AG09309 (cell line): ENCODE measurements around the gene AZU1.

Experiments
- DNase-seq: peaks from one replicate; pipeline ENCODE4 v3.0.0-alpha.2; 2010; ENCODE audit warnings: low read depth
- H3K4me3 ChIP-seq: 2 replicates; pipeline ENCODE4 v1.5.1; 2011; ENCODE audit warnings: mild to moderate bottlenecking, low read depth, low read length, moderate library complexity; ENCODE audit not compliant: control insufficient read depth
- CTCF ChIP-seq: IDR thresholded peaks from 2 replicates; pipeline ENCODE4 v1.5.1; 2011; ENCODE audit warnings: mild to moderate bottlenecking, low read depth, low read length, inconsistent platforms; ENCODE audit not compliant: insufficient read depth, control insufficient read depth; ENCODE audit errors: missing control alignments

AZU1 gene

DNA sequence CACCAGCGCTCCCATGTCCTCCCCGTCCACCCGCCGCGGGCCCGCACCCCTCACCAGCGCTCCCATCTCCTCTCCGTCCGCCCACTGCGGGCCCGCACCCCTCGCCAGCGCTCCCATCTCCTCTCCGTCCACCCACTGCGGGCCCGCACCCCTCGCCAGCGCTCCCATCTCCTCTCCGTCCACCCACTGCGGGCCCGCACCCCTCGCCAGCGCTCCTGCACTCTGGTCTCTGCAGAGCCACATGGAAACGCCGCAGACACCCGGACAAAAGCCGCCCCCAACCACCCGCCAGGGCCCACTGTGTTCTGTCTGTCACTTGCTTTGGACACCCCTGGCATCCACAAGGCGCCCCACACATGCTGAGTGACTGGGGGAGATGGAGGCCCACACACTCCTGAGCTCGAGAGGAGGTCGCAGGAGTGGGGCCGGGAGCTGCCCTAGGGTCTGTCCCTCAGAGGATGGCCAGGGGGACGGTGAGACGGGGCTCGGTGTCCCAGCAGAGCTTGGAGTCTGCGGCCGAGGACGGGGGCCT lies 39.2 kb downstream of the AZU1 start:
- no peak overlapping the region for H3K4me3 ChIP-seq
- no peak for TF ChIP-seq CTCF
- no peak for DNase-seq

DNA sequence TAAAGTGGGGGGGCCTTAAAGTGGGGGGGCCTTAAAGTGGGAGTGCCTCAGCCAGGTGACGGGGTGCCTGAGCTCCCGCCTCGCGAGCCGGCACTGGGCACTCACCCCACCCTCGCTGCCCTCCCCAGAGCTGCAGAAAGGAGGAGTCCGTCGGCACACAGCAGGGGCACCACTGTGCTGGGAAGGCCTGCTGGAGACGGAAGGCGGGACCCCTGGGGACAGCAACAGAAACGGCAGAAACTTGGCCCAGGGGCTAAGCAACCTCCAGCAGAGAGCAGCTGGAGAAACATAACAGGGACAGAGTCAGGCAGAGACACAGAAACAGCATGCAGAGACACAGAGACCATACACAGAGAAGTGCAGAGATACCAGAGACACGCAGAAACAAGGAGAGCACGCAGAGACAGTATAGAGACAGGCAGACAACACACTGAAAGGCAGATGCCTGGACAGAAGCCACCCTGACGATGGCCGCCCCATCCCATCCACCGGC lies 39.7 kb downstream of the AZU1 start:
- DNase-seq = no peak
- no peak overlapping the region for H3K4me3 ChIP-seq
- TF ChIP-seq CTCF = no peak

- DNase-seq = no peak
- no peak for TF ChIP-seq CTCF
- no peak overlapping the region for H3K4me3 ChIP-seq
Observed at GRCh38 chr19:867855-868457, 40.3 kb downstream of the AZU1 start.

- H3K4me3 ChIP-seq = no peak overlapping the region
- no peak for TF ChIP-seq CTCF
- no peak for DNase-seq
Observed at GRCh38 chr19:868458-869244, 41.0 kb downstream of the AZU1 start.

DNA sequence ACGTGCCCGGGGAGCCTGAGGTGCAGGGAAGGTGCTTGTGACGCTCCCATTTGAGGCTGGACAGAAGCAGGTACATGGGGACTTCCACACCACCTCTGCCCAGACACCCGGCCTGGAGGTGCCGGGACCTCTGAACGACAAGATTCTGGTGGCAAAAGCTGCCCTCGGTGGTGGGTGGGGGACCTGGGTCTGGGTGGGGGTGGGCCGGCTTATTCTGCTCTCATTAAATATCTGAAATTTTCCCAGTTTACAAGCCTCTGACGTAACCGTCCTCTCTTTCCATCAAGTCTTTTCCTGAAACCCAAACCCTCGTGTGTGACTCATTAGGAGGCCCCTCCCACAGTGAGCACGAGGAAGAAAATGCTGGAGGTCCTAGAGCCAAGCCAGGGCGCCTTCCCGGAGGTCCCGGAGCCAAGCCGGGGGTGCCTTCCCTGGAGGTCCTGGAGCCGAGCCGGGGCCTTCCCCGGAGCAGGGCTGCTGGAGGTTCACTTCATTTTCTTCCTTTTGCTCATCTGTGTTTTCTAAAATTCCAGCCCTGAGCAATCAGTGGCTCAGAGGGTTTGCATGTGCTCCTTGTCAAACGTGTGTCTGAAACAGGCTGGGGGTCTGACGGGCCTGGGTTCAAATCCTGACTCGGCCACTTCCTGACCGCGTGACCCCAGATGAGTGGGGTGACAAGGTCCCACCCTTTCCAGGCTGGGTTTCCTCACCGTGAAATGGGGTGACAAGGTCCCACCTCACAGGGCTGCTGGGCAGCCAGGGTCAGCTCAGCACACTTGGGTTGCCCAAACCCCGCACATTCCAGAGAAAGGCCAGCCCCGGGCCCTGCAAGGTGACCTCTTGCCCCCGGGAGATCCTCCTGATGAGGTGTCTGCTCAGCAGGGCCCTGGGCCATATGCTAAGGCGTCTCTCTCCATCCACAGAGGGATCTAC lies 41.9 kb downstream of the AZU1 start:
- no peak overlapping the region for H3K4me3 ChIP-seq
- no peak for TF ChIP-seq CTCF
- DNase-seq = peak; percentile 79

GRCh38 chr19:870314-870713 lies 42.7 kb downstream of the AZU1 start:
- no peak for DNase-seq
- TF ChIP-seq CTCF = no peak
- no peak overlapping the region for H3K4me3 ChIP-seq
